NK-92 (cell line): ENCODE measurements around the gene AGAP1.

Source experiments
- DNase-seq: peaks from one replicate; lab custom pipeline; 2025; ENCODE audit not compliant: unreplicated experiment; lab: John Stamatoyannopoulos, UW

Gene AGAP1

GRCh38 chr2:235727174-235727573 lies 233.3 kb downstream of the AGAP1 start:
- no peak for DNase-seq

GRCh38 chr2:235727891-235728799 lies 234.3 kb downstream of the AGAP1 start:
- no peak for DNase-seq

GRCh38 chr2:235728800-235729556 lies 235.1 kb downstream of the AGAP1 start:
- DNase-seq = no peak

- no peak for DNase-seq
Observed at GRCh38 chr2:235729557-235729947, 235.7 kb downstream of the AGAP1 start.

- no peak for DNase-seq
Observed at GRCh38 chr2:235730115-235730514, 236.3 kb downstream of the AGAP1 start.

- DNase-seq = no peak
Observed at GRCh38 chr2:235733761-235734160, 239.9 kb downstream of the AGAP1 start.

- no peak for DNase-seq
Observed at GRCh38 chr2:235734168-235734567, 240.3 kb downstream of the AGAP1 start.

GRCh38 chr2:235734688-235735231 lies 240.9 kb downstream of the AGAP1 start:
- DNase-seq = no peak

GRCh38 chr2:235737396-235737795 lies 243.6 kb downstream of the AGAP1 start:
- DNase-seq = no peak

- DNase-seq = no peak
Observed at GRCh38 chr2:235737840-235738239, 244.0 kb downstream of the AGAP1 start.

- DNase-seq = no peak
Observed at GRCh38 chr2:235739704-235740415, 246.0 kb downstream of the AGAP1 start.

- no peak for DNase-seq
Observed at GRCh38 chr2:235740821-235741220, 247.0 kb downstream of the AGAP1 start.

- DNase-seq = no peak
Observed at GRCh38 chr2:235744161-235744560, 250.3 kb downstream of the AGAP1 start.

- no peak for DNase-seq
Observed at GRCh38 chr2:235745597-235745996, 251.8 kb downstream of the AGAP1 start.

GRCh38 chr2:235746257-235746934 lies 252.6 kb downstream of the AGAP1 start:
- no peak for DNase-seq

- DNase-seq = no peak
Observed at GRCh38 chr2:235747001-235747785, 253.3 kb downstream of the AGAP1 start.

GRCh38 chr2:235747786-235748091 lies 253.9 kb downstream of the AGAP1 start:
- no peak for DNase-seq

GRCh38 chr2:235749121-235749770 lies 255.4 kb downstream of the AGAP1 start:
- DNase-seq = no peak

GRCh38 chr2:235749771-235750160 lies 255.9 kb downstream of the AGAP1 start:
- DNase-seq = no peak

- DNase-seq = no peak
Observed at GRCh38 chr2:235752846-235753245, 259.0 kb downstream of the AGAP1 start.
